NCI-H526 (cell line): ENCODE data around the gene AGT.

Experiments used
- DNase-seq, 2 experiments: peaks; one replicate each; lab custom pipeline; 2025; lab: John Stamatoyannopoulos, UW

Gene AGT

DNA sequence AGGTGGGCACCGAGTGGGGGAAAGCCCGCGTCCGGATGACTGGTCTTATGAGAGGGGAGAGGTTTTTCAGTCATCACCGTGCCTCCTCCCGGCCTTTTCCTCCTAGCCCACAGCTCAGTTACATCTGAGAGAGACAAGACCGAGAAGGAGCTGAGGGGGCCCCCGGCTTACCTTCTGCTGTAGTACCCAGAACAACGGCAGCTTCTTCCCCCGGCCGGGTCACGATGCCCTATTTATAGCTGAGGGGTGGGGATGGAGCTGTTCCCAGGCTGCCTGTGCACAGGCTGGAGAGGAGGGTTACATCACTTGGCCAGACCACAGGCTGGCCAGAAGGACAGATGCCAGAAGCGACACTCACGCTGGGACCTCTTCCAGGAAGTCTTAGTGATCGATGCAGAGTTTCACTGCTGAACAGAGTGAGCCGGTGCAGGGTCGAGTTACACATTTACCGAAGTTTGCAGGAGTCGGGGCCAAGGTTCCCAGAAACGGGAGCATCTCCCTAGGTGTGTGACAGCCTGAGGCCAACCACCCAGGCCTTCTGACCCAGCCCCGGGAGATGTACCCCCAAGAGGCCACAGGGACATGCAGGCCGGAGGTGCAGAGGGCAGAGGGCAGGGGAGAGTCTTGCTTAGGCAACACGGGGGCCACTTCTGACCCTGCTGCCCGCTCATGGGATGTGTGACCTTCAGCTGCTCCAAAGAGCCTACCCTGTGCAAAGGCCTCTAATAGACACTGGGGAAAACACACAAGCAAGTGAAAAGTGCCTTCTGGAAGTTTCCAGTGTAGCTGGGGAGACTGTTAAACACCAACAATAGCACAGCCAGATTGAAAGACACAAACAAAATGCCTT is at the start of gene AGT:
TSS of gene AGT (minus strand) at position 208 of the 850 bp plus-strand sequence. CDS start 3,299 bp downstream, outside the sequence.
- no peak for DNase-seq

DNA sequence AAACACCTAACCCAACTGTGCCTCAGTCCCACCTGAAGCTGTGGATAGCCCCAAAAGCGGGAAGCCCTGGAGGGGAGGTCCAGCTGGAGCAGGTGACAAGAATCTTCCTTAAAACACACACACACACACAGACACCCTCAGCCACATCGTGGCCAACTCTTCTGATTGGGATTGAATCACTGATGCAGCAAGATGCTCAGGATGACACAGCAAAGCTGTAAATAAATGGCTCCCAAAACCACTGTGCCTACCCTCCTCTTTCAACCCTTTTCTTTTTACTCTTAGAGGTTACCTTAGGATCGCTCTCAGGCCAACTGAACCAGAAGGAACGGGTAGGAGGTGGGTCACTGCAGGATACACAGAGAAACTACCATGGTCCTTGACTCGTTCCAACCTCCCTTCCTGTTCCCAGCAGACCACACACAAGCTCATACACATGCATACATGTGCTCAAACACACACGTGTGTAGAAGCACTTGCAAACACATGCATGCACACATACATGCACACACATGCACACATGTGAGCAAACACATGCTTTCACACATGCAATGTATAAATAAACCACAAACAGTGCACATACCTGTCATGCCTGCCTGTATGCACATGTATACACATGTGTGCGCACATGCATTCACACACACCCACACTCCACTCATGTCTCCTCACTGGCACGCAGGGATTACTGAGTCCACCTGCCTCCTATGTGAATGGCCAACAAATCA is 47.7 kb upstream of the AGT start:
- DNase-seq = no peak

GRCh38 chr1:230760360-230760827 is 46.5 kb upstream of the AGT start:
- peak in 1 of 2 experiments; percentile 16 for DNase-seq

- DNase-seq = no peak
These were observed 45.6 kb upstream of the AGT start for GRCh38 chr1:230759369-230760065.

GRCh38 chr1:230758709-230759368 is 44.9 kb upstream of the AGT start:
- no peak for DNase-seq

GRCh38 chr1:230757856-230758708 is 44.2 kb upstream of the AGT start:
- no peak for DNase-seq

DNA sequence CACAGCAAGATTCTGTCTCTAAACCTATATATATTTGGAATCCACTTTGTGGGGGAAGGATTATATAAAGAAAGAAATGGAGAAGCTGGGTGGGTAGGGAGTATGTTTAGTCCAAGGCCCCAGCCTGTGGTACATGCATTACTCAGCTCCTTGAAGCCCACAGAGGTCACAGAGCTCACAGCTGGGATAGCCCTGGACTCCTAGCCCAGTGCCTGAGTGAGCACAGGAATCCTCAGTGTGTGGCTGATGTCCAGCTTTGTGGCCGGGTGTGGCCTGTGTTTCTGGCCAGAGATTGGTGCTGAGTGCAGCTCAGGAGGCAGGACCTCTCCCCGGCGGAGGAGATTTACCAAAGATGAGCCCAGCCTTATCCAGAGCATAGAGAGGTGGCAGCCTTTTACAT is 40.9 kb upstream of the AGT start:
- DNase-seq = no peak

DNA sequence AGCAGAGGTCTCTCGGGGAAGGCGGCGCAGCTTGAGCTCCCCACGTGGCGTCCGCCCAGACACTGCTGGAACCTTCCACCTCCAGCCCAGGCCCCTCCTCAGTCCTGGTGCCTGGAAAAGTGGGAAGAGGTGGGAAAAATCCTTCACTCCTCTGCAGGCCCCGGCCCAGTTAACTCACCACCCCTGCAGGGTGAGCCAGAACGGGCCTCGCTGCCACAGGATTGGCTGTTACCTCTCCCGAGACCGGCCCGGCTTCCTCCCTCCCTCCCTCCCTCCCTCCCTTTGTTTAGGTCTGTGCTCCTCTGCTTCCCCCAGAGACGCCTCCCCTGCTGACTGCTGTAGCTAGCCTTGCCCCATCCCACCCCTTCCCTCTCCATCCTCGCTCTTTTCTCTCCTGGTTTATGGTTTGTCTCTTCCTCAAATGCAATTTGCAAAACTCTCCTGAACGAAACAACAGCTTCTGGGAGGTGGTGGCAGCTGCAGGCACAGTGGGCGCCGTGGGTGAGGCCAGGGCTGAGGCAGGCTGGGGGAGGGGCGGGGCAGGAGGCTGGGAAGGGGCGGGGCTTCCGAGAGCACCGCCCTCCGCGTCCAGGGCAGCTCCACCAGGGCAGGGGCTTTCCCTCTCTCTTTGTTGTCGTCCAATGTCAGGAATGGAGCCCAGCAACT is 39.8 kb upstream of the AGT start:
- peak; percentile 73 to 86 for DNase-seq

DNA sequence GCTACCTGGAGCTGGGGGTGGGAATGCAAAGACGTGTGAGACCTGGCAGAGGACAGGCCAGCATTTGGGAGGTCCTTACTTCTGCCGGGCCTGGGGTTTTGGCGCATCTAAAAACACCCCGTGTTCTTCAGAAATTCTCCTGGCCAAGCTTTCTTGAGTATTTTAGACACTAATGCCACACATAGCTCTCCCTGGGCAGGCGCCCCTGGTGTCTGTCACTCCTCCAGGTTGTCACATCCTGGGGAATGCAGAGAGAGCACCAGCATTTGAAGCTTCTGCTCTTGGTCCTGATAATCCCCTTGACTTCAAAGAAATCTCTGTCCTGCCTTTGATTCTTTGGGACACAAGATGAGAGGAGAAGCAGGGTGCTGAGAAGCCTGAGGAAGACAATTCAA is 39.3 kb upstream of the AGT start:
- no peak for DNase-seq

DNA sequence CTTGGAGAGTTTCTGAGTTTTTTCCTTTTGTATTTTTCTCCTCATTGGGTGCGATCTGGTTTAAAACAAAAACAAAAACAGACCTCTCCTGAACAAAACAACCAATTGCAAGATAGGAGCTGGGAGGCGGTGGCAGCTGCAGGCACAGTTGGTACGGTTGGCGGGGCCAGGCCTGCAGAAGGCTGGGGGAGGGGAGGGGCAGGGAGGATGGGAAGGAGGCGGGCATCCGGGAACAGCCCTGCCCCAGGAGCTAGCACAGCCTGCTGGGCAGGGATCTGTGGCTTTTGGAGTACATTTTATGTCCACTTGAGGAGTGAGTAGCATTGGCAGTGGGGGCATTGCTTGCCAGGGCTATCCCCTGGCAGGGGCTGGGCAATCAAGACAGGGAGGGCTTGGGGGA is 38.5 kb upstream of the AGT start:
- peak; percentile 81 to 91 for DNase-seq

DNA sequence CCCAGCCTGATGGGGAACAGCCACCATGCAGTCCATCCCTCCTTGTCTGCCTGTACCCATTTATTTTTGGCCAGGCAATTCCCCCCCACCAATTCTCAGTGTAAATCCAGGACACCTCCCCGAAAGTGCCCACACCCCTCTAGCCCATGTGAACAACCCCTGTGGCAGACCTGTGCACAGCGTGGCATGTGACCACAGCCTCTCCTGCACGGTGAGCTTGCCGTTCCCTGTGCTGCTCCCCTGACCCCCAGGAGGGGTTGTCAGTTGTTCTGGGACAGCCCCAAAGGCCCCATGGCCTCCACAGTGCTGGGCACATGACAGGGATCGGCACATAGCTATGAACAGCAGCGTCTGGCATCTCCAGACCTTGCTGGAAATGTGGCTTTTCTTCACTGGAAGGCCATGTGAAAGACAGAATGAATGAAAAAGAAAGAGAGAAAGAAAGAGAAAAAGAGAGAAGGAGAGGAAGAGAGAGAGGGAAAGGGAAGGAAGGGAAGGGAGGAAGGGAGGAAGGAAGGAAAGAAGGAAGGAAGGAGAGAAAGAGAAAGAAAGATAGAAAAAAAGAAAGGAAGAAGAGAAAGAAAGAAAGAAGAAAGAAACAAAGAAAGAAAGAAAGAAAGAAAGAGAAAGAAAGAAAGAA is 37.2 kb upstream of the AGT start:
- DNase-seq = no peak

DNA sequence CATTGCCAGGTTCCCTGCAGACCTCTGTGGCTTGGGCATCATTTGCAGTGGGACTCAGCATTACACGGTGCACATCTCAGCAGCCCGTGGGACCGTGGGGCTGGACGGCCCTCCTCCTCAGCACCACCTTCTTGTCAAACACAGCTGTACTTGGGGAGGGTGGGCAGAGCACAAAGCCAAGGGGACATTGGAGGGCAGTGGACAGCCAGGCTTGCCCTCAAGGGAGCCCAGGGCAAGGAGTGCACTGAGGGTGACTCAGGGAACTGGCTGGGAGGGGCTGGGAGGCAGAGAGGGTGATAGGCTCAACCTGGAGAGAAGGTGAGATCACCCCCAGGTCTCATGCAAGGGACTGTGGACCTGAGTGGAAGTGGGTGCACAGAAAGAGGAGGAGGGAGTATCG is 36.7 kb upstream of the AGT start:
- no peak for DNase-seq

DNA sequence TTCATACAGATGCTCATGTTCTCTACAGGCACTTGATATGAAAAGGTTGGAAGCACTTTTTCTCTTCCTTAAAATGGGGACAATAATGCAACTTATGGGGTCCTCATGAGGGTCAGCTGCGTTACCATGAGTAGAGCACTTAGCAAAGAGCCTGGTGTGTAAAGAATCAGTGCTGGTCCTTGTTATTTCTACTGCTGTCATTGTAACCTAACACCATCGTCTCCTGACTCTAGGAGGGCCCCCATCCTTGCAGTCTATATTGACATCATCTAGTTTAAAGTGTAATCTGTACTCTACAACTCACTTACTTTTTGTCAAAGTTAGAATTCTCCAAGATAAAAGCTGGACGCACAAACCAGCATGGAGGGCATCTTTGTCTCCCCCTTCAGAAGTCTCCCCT is 35.7 kb upstream of the AGT start:
- no peak for DNase-seq

- DNase-seq = no peak
These were observed 35.2 kb upstream of the AGT start for GRCh38 chr1:230749150-230749549.

- DNase-seq = no peak
These were observed 34.2 kb upstream of the AGT start for GRCh38 chr1:230747890-230748800.

DNA sequence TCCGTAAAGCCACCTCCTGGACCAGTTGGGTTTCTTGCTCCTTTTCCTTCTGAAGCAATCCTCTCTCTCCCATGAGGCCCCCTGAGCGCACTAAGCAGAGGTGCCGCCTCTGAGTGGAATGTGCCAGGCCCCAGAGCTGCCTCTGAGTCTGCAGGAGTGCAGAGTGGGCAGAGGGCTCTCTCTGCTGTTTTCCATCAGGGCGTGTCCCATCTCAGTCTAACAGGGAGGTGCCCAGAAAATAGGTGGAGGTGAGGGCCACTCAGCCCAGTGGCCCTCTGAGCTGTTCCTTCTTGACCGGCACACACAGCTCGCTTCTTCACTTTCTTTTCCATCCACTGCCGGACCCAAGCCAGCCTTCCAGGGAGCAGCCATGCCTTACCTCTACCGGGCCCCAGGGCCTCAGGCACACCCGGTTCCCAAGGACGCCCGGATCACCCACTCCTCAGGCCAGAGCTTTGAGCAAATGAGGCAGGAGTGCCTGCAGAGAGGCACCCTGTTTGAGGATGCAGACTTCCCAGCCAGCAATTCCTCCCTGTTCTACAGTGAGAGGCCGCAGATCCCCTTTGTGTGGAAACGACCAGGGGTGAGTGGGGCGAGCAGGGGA is 33.3 kb upstream of the AGT start, which contains the start of gene CAPN9:
TSS of gene CAPN9 (plus strand) at position 262 of the 604 bp plus-strand sequence. CDS start at position 371, 109 bp downstream.
- DNase-seq = no peak

DNA sequence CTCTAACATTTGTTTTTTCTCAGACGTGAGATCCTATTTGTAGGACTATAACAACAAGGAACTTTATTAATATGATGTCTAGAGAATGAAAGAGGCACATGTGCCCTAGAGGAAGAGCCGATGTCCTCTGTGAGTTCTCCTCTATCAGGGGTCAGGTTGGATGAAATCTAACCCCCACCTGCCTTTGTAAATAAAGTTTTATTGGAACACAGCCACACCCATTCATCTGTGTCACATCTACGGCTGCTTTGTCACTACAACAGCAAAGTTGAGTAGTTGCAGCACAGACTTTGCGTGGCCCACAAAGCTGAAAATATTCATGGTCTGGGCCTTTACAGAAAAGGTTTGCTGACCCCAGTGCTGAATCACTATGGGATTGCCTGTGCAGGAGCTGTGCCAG is 32.7 kb upstream of the AGT start:
- no peak for DNase-seq

- peak in 1 of 2 experiments; percentile 15 for DNase-seq
These were observed 31.1 kb upstream of the AGT start for GRCh38 chr1:230745071-230745470.
